Medulla oblongata (tissue), 1 donor: ENCODE measurements around the gene QSOX2.

ENCODE experiments used
- DNase-seq: peaks from one replicate; pipeline ENCODE4 v3.0.0-alpha.2; 2015; ENCODE audit errors: extremely low spot score

The QSOX2 gene

GRCh38 chr9:136252846-136253245, 7.2 kb upstream of the QSOX2 start:
- no peak for DNase-seq

GRCh38 chr9:136252281-136252680, 6.7 kb upstream of the QSOX2 start:
- no peak for DNase-seq

DNA sequence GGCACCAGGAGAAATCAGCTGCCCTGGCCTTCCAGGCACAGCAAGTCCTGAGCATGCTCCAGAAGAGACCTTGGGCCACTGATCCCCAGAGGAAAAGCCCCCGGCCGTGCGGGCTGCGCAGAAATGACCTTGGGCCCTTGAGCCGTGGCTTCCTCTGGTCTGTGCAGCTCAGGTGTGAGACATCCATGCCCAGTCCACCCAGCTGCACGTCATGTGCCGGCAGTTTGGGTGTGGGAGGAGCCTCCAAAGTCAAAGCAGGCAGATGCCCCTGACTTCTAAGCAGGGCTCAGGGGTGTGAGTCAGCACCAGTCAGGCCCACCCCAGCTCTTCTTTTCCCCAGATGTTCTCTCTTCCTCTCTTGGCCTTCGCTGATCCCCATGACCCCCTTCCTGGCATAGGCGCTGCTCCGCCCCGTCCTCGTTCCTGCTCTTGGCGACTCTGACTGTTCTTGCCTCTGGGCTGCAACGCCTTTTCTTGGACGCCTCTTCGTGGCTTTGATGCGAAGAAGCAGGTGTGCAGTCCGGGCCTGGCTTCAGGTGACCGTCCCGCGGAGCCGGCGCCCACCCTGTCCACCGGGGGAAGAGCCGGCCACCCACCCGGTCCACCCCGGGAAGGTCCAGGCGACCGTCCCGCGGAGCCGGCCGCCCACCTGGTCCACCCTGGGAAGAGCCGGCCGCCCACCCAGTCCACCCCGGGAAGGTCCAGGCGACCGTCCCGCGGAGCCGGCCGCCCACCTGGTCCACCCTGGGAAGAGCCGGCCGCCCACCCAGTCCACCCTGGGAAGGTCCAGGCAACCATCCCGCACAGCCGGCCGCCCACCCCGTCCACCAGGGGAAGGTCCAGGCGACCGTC, 5.9 kb upstream of the QSOX2 start:
- DNase-seq, result no peak

DNA sequence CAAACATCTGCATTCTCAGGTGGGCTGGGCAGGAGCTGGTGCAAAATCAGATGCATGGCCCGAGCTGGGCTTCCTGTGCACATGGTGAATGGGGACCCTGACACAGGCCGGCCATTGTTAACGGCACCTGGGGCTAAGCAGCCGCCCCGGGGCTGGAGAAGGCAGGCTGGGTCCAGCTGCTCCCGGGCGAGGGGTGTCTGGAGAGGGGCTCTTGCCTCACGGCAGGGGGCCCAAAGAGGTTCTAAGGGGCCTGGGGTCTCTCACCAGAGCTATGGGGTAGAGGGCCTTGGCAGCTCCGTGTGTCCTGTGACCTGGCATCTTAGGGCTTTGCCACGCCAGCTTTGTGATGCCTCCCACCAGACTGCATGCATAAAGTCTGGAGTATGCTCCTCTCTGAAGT, 5.1 kb upstream of the QSOX2 start:
- no peak for DNase-seq

GRCh38 chr9:136249877-136250559, 4.4 kb upstream of the QSOX2 start:
- no peak for DNase-seq

DNA sequence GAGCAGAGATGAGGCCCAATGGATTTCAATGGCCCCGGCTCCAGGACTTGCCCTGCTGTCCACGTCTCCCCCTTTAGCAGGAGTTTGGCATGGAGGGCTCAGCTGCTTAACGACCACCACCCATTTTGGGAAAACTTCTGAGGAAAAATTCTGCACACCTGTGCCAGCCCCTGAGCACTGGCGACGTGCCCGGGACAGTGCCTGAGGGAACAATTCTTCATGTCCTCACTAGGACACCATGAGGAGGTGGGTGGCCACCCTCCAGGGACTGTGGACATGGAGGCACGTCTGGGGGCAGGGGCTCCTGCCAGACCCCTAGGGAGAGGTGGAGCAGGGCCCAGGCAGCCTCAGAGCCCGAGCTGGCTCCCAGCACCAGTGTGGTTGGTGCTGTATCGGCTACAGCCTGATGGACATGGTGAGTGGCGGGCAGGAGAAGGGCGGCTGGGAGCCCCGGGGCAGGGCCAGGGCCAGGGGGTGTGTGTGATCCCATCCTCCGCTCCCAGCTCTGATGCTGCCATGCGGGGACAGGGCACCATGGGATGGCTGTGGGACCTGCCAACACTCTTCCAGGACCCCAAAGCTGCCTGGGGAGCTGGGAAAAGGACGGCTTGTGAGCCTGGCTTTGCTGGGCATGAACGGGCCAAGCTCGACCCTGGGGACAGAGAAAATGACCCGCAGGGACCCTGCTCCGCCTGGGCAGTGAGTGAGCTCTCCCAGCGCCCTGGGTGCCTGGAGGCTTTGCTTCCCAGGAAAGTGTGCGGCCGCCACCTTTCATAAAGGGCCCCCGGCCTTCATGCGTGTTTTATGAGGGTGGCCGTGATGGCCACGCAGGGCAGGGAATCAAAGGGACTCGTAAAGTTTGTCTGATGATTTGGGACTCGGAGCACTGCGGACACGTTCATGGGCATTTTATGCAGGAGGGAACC, 3.6 kb upstream of the QSOX2 start:
- no peak for DNase-seq

DNA sequence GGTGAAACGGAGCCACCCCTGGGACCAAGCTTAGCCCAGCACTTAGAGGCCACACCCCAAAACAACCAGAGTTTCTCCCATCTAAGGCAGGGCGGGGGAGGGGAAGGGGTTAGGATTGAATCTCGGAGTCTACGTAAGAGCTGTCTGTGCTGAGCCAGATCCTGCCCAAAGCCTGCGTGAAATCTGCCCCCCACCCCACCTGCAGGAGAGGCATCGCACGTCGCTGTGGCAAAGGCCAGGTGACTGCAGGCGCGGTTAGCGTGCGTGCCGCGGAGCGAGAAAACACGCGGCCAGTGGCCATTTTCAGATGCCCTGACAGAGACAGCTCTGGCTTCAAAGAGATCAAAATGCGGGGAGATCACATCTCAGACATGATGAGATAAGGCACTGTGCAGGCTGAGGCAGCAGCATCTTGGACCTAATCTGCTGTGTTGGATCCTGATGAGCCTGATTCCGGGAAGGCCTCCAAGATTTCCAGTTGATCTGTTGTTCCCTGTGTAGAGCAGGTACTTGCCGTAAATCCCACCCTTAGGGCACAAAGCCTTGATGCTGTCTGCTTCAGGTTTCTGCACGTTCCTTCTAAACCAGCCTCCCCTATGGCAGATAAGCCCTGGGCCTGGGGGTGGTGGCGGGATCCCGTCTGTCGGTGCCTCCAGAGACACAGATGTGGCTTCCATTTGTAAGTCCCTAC, 2.5 kb upstream of the QSOX2 start:
- no peak for DNase-seq

GRCh38 chr9:136247551-136247916, 1.9 kb upstream of the QSOX2 start:
- no peak for DNase-seq

GRCh38 chr9:136246849-136247550, 1.4 kb upstream of the QSOX2 start:
- DNase-seq, result no peak

DNA sequence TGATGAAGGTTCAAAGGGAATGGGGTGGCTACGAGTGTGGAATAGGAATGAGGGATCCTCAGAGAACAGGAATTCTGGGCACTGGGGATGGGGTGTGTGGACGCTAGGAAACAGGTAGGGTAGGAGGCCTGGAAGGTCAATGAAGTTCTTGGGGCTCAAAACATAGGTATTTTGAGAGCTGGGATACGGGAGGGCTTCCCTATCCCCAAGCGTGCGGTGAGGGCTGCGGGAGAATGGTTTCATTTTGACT, 718 bp downstream of the QSOX2 start:
- DNase-seq, result no peak

DNA sequence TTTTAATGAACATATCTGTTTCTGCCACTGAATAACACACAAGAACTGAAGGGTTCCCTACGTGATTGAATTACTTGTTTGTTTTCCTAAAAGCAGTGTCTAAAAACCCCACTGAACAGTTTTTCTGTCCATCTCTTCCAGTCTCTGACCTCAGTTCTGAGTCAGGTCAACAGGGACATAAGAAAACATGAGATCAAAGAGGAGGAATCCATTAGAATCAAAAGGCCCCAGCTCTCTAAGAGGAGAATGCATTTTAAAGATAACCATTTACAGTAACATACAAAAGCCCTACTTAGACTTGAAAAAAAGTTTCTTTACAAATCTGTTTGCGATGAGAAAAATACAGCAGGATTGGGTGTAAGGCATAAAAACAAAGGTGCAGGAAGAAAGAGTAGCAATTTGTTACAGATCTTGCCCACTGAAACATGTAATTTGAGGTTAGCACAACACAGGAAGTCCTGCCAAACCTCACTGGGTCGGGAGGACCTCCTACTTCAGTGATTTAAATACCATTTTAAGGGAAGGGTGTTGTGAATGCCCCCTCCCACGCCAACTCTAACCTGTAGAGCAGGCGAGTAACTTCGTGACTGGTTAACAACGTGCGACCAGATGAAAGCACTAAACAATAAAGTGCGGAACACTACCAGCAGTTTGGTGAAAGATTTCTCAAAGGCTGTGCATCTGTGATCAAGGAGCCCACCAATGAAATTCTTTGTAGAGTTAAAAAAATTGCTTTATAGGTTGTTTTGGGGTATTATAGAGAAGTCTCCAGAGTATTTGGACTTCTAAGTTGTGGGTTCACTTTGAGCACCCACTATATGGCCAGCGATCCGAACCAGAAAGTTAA, 1.3 kb downstream of the QSOX2 start:
- no peak for DNase-seq

- DNase-seq, result no peak
Measured at GRCh38 chr9:136243631-136244030, 2.0 kb downstream of the QSOX2 start.

GRCh38 chr9:136242918-136243525, 2.6 kb downstream of the QSOX2 start:
- no peak for DNase-seq

GRCh38 chr9:136242248-136242647, 3.4 kb downstream of the QSOX2 start:
- DNase-seq, result no peak

GRCh38 chr9:136241542-136241941, 4.1 kb downstream of the QSOX2 start:
- DNase-seq, result no peak

GRCh38 chr9:136240941-136241340, 4.7 kb downstream of the QSOX2 start:
- no peak for DNase-seq

- no peak for DNase-seq
Measured at GRCh38 chr9:136239983-136240330, 5.7 kb downstream of the QSOX2 start.

- DNase-seq, result no peak
Measured at GRCh38 chr9:136239135-136239982, 6.3 kb downstream of the QSOX2 start.

- DNase-seq, result no peak
Measured at GRCh38 chr9:136238342-136238732, 7.3 kb downstream of the QSOX2 start.
